Epithelial cell of proximal tubule (primary cell): ENCODE measurements around the gene LCN1. TPM values are rescaled to one million over a fixed set of nuclear protein-coding genes. Genes with fewer than 3 reads are reported as not detected.
"Not testable (repeated sequence)": the region's sequence is repeated elsewhere in the genome, so short reads cannot be mapped to it uniquely, and the experiment has no call there.

Experiments used
- DNase-seq: peaks from one replicate; pipeline ENCODE4 v3.0.0-alpha.2; 2011; ENCODE audit warnings: low read depth
- H3K4me3 ChIP-seq: 2 replicates; pipeline ENCODE4 v1.5.1; 2011; ENCODE audit warnings: low read depth, mild to moderate bottlenecking, low read length
- CTCF ChIP-seq: conservative IDR thresholded peaks from 2 replicates; pipeline ENCODE4 v1.5.1; 2012; ENCODE audit warnings: low read depth, mild to moderate bottlenecking, low read length
- total RNA-seq: library from RNA; depleted of rRNA; stranded (reverse); fragments of >200 nt; gene quantifications from 2 replicates; pipeline ENCODE4 v1.2.3, GENCODE V29; 2015

Gene LCN1
- total RNA-seq, 1 donor from 2014 or later, result not detected

GRCh38 chr9:135525241-135526088 lies 4.2 kb downstream of the LCN1 start:
- no peak overlapping the region for H3K4me3 ChIP-seq
- no peak for DNase-seq
- no peak for TF ChIP-seq CTCF

- DNase-seq, result no peak
- TF ChIP-seq CTCF, result no peak
- no peak overlapping the region for H3K4me3 ChIP-seq
These were observed 5.0 kb downstream of the LCN1 start for GRCh38 chr9:135526089-135526729.

- no peak for DNase-seq
- no peak overlapping the region for H3K4me3 ChIP-seq
- TF ChIP-seq CTCF, result no peak
These were observed 5.7 kb downstream of the LCN1 start for GRCh38 chr9:135526730-135527571.

GRCh38 chr9:135528842-135529435 lies 7.7 kb downstream of the LCN1 start:
- DNase-seq, H3K4me3 ChIP-seq: not testable (repeated sequence)

GRCh38 chr9:135530146-135530545 lies 8.9 kb downstream of the LCN1 start:
- H3K4me3 ChIP-seq, result no peak overlapping the region
- DNase-seq, result no peak
- TF ChIP-seq CTCF, result no peak

- no peak overlapping the region for H3K4me3 ChIP-seq
- no peak for DNase-seq
- no peak for TF ChIP-seq CTCF
These were observed 9.9 kb downstream of the LCN1 start for GRCh38 chr9:135531096-135531495.

GRCh38 chr9:135533113-135533512 lies 11.9 kb downstream of the LCN1 start:
- H3K4me3 ChIP-seq, result no peak overlapping the region
- DNase-seq, result no peak
- no peak for TF ChIP-seq CTCF
